ENCODE measurements around the gene ALDH1A2. TPM values are rescaled to one million over a fixed set of nuclear protein-coding genes. Genes with fewer than 3 reads are reported as not detected.

ALDH1A2 gene
- total RNA-seq, 1 experiment from 2014 or later = 4.0 TPM

- ChIA-PET POLR2A (ENCODE audit: unreplicated experiment) (no interaction called here), CTCF (no interaction called here)
- Histone ChIP-seq H2AFZ (no peak overlapping the region), H3F3A (ENCODE audit: insufficient read depth, low read depth) (no peaks in the 10 kb centered on the region), H3K4me3 (no peak overlapping the region), H3K36me3 (ENCODE audit: low read depth) (no peaks in the 10 kb centered on the region), H3K9me3 (ENCODE audit: insufficient read depth, low read depth) (no peaks in the 10 kb centered on the region), H3K9me2 (ENCODE audit: insufficient read depth) (no peaks in the 10 kb centered on the region), H3K4me2 (no peak overlapping the region), H3K27me3 (ENCODE audit: insufficient read depth, low read depth) (no peaks in the 10 kb centered on the region), H3K79me2 (ENCODE audit: low read depth) (no peaks in the 10 kb centered on the region), H3K4me1 (replicated peaks; ENCODE audit: insufficient read depth) (no peaks in the 10 kb centered on the region), H4K20me1 (ENCODE audit: insufficient read depth) (no peaks in the 10 kb centered on the region), H3K27ac (no peak overlapping the region)
- intact Hi-C loops (cut with micrococcal nuclease; ENCODE audit: unreplicated experiment) = no loop called here
- DNase-seq = no peak
- TF ChIP-seq EZH2 (IDR thresholded peaks at IDR 0.05; ENCODE audit: low read depth) = no peak
- no peak for TF ChIP-seq CTCF (conservative IDR thresholded peaks at IDR 0.05)
- no TSS peak for BruUV-seq (replicated peaks)
Observed at GRCh38 chr15:58063614-58064013, 1.9 kb downstream of the ALDH1A2 start.

GRCh38 chr15:58062983-58063382, 2.5 kb downstream of the ALDH1A2 start:
- ChIA-PET CTCF (no interaction called here), POLR2A (ENCODE audit: unreplicated experiment) (no interaction called here)
- Histone ChIP-seq H3K9me2 (ENCODE audit: insufficient read depth) (no peaks in the 10 kb centered on the region), H3K4me2 (no peak overlapping the region), H3K79me2 (ENCODE audit: low read depth) (no peaks in the 10 kb centered on the region), H2AFZ (no peak overlapping the region), H3K27me3 (ENCODE audit: insufficient read depth, low read depth) (no peaks in the 10 kb centered on the region), H4K20me1 (ENCODE audit: insufficient read depth) (no peaks in the 10 kb centered on the region), H3K27ac (no peak overlapping the region), H3K4me1 (replicated peaks; ENCODE audit: insufficient read depth) (no peaks in the 10 kb centered on the region), H3F3A (ENCODE audit: insufficient read depth, low read depth) (no peaks in the 10 kb centered on the region), H3K4me3 (no peak overlapping the region), H3K36me3 (ENCODE audit: low read depth) (no peaks in the 10 kb centered on the region), H3K9me3 (ENCODE audit: insufficient read depth, low read depth) (no peaks in the 10 kb centered on the region)
- BruUV-seq (replicated peaks) = no TSS peak
- DNase-seq = no peak
- no peak for TF ChIP-seq CTCF (conservative IDR thresholded peaks at IDR 0.05)
- intact Hi-C loops (cut with micrococcal nuclease; ENCODE audit: unreplicated experiment) = no loop called here

GRCh38 chr15:58062175-58062574, 3.3 kb downstream of the ALDH1A2 start:
- H3K27ac ChIP-seq = no peak overlapping the region
- no peak for DNase-seq
- BruUV-seq (replicated peaks) = no TSS peak
- H3K9me3 ChIP-seq (ENCODE audit: insufficient read depth, low read depth) = no peaks in the 10 kb centered on the region
- no peak overlapping the region for H2AFZ ChIP-seq
- no peak overlapping the region for H3K4me3 ChIP-seq
- H4K20me1 ChIP-seq (ENCODE audit: insufficient read depth) = no peaks in the 10 kb centered on the region
- H3K4me1 ChIP-seq (replicated peaks; ENCODE audit: insufficient read depth) = no peaks in the 10 kb centered on the region
- intact Hi-C loops (cut with micrococcal nuclease; ENCODE audit: unreplicated experiment) = no loop called here
- CTCF ChIA-PET = interaction anchor here (0.6 to 0.7 kb wide), 2 partner anchors 156 to 258 kb away, joined by 3 to 8 read pairs; no protein-coding TSS in a partner anchor
- no peaks in the 10 kb centered on the region for H3K36me3 ChIP-seq (ENCODE audit: low read depth)
- no peak overlapping the region for H3K4me2 ChIP-seq
- no peaks in the 10 kb centered on the region for H3K9me2 ChIP-seq (ENCODE audit: insufficient read depth)
- no peak for TF ChIP-seq EZH2 (IDR thresholded peaks at IDR 0.05; ENCODE audit: low read depth)
- TF ChIP-seq CTCF (conservative IDR thresholded peaks at IDR 0.05) = no peak
- POLR2A ChIA-PET (ENCODE audit: unreplicated experiment) = no interaction called here
- no peaks in the 10 kb centered on the region for H3K79me2 ChIP-seq (ENCODE audit: low read depth)
- H3F3A ChIP-seq (ENCODE audit: insufficient read depth, low read depth) = no peaks in the 10 kb centered on the region
- no peaks in the 10 kb centered on the region for H3K27me3 ChIP-seq (ENCODE audit: insufficient read depth, low read depth)
